HG02885 (cell line): Measurements from ENCODE around the gene XCL2.
A peak's percentile ranks its signal among the peaks of the same experiment; 100 is the strongest.

Experiments used
- ATAC-seq: cut with Tn5 transposase; IDR thresholded peaks from one replicate; pipeline ENCODE4 v1.9.1; 2021; ENCODE audit warnings: mild to moderate bottlenecking; ENCODE audit not compliant: unreplicated experiment, poor library complexity

Gene XCL2

DNA sequence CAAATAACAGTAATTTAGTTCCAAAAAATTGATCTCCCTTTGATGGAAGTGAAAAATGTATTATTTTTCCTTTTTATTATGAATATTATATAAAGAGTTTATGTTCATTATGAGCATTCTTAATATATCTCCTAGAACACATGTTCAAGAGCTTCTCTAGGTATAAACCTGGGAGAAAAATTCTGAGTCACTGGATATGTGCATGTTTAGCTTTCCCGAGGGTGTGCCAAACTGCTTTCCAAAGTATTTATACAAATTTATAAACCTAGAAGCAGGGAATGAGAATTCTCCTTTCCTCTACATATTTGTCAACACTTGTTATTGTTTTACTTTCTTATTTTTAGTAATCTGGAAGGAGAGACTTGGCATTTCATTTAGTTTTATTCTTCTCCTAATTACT, 25.0 kb downstream of the XCL2 start:
- no peak for ATAC-seq

- ATAC-seq = no peak
Measured at GRCh38 chr1:168518201-168518689, 25.6 kb downstream of the XCL2 start.

GRCh38 chr1:168514455-168514854, 29.3 kb downstream of the XCL2 start:
- ATAC-seq = no peak

DNA sequence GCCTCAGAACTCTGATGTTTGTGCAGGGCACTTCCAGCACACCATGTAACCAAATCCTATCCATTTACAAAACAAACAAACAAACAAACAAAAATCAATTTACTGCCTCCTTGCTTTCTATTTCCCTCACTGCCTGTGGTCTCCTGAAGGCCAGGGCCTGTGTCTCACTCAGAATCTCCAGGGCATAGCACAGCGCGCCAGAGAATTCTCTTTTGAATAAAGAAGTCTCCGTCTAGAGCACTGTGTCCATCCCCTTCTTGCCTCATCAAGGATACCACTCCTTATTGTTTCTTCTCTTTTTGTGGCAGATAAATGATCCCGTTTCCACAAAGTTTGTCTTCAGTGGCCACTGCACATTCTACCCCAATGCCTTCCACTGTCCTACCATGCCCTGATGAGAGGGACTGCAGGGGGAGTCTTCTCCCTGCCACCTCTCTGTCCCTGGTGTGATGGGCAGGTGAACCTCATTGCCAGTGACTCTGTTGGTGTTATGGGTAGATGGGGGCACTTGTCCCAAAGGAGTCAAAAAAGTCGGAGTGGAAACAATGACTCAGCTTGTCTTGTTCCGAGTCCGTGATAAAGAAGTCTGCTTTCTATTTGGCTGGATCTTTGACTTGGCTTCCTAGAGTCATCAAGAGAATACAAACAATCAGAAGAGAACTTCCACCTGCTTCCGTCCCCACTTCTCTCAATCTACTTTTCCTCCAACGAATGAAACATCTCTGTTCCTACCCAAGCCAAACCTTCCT, 30.0 kb downstream of the XCL2 start:
- no peak for ATAC-seq

GRCh38 chr1:168512864-168513595, 30.8 kb downstream of the XCL2 start:
- ATAC-seq = no peak

GRCh38 chr1:168509875-168510791, 33.7 kb downstream of the XCL2 start:
- peak; percentile 87 for ATAC-seq

GRCh38 chr1:168509210-168509609, 34.6 kb downstream of the XCL2 start:
- ATAC-seq = no peak

DNA sequence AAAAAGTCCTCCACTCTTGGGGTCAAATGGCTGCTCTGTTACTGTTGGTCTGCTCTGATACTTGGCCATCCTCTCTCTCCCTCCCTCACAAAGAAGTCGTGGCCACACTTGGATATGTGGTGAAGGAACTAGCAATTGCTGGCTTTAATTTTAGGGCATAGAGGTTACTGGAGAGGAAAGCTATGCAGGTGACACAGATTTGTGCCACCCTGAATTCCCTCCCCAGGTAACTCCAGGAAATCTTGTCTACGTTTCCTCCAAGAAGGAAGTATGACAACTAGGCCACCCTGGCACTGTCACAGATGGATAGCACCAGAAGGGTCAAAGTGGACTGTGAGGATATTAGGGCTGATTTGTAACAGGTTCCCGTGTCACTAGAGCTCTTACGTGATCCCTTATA, 36.0 kb downstream of the XCL2 start:
- ATAC-seq = no peak

DNA sequence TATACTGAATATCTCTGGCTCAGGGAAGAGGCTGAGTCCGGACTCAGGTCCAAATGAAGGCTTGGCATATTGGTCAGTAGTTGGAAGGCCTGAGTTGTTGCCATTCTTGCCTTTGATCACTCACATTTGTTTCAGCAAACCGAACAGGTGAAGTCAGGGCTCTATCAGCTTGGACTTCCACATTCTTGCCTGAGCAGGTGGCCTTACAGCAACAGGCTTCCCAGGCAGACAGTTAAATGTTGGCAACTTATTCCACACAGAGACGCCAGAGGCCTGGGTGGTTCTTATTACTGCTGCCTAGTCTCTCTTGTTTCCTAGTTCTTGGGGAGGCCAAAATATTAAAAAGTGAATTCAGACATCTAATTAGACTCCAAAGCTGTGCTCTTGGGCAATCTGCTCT, 36.6 kb downstream of the XCL2 start:
- ATAC-seq = no peak

GRCh38 chr1:168506204-168506819, 37.5 kb downstream of the XCL2 start:
- ATAC-seq = no peak

- ATAC-seq = no peak
Measured at GRCh38 chr1:168505006-168505405, 38.8 kb downstream of the XCL2 start.

DNA sequence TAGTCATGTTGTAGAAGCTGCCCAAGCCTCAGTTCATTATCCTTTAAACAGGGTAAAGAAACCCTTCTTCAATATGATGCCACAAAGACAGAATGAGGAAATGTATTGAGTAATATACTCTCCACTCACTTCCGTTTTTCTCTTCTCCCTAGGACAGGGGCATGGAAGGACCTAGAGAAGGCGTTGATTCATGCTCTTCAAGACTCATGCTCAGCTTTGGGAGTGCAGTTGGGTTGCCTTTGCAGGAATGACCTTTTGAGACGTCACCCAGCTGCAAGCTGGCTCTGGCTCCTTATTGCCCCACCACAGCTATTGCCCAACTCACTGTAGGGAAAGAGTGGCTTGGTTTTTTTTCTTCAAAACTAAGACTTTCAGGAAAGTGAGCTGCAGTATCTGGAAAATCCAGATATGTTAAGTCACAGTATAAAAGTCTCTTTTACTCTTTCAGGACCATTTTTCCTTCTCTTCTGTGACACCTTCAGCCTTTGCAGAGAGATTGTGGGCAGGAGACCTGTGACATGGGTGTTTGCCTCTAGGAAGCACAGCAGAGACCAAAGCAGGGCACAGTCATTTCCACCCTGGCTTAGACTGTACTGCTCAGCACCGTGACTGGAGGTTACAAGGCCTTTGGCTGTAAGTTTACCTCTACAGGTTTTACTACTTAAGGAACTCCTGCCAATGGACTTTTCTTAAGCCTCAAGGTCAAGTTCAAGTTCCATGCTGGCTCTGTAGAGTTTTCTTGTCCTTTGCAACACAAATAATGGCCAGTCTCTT, 39.5 kb downstream of the XCL2 start:
- peak; percentile 78 for ATAC-seq

DNA sequence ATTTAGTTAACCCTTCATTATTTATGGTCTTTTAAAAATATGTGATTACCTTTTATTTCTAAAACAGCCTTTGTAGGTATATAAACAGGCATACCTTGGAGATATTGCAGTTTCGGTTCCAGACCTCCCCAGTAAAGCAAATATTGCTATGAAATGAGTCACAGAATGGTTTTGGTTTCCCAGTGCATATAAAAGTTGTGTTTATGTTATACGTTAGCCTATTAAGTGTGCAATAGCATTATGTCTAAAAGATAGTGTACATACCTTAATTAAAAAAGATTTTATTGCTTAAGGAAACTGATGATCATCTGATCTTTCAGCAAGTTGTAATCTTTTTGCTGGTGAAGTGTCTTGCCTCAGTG, 44.1 kb downstream of the XCL2 start:
- peak; percentile 40 for ATAC-seq

DNA sequence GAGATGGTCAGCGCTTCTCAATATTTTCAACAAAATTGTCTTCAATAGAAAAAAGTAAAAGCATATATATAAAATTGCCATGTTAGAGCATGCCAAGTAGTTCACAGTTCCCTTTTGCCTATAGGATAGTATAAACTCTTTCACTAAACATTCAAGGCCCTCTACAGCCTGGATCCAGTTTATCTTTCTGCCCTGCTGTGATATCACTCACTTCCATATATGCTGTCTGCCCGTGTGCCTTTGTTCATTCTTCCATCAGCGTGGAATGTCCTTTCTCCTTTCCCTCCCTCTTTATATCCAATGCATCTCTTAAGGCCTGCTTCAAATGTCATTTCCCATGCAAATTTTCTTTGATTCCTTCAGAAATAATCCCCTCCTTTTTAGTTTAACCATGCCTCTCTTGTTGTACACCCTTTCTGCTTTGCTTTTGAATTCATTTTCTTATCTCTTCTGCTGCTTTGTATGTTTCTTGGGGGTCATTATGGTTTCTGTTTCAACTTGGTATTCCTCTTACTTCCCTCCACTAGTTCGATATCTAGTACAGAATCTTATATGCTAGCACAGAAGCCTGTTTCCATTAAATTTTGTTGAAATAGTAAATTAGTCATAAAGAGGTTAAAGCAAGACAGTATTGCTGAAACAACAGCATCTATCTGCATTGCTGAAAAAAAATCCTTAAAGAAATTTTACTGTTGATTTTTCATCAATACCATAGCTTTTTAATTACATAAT, 44.7 kb downstream of the XCL2 start:
- no peak for ATAC-seq

DNA sequence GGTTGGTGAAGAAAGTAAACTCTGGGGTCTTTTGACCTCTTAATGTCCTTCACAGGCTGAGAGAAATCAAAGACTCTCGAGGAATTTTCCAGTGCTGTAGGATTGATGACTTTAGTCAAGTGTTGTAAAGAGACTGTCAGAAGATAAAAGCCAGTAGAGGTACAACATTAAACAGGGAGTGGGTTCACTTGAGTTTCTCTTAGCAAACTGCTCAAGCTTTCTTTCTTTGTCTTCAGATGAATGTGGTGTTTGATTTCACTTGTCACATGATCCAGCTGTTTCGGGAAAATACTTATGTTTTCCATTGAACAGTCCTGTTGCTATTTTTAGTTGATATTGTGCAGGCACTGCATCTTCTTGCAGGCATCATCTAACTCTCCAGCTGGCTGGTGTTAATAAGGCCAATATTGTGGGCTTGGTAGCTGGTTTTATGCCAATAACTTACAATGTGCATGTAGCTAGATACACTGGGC, 45.6 kb downstream of the XCL2 start:
- no peak for ATAC-seq

- ATAC-seq = no peak
Measured at GRCh38 chr1:168497376-168497950, 46.3 kb downstream of the XCL2 start.

- no peak for ATAC-seq
Measured at GRCh38 chr1:168491527-168492164, 52.2 kb downstream of the XCL2 start.
